ENCODE results near the gene MT4. TPM values are rescaled to one million over a fixed set of nuclear protein-coding genes. Genes with fewer than 3 reads are reported as not detected.

The MT4 gene
- total RNA-seq, 4 donors from 2014 or later = 46.1 to 1,445 (median 937) TPM; not detected in 1

DNA sequence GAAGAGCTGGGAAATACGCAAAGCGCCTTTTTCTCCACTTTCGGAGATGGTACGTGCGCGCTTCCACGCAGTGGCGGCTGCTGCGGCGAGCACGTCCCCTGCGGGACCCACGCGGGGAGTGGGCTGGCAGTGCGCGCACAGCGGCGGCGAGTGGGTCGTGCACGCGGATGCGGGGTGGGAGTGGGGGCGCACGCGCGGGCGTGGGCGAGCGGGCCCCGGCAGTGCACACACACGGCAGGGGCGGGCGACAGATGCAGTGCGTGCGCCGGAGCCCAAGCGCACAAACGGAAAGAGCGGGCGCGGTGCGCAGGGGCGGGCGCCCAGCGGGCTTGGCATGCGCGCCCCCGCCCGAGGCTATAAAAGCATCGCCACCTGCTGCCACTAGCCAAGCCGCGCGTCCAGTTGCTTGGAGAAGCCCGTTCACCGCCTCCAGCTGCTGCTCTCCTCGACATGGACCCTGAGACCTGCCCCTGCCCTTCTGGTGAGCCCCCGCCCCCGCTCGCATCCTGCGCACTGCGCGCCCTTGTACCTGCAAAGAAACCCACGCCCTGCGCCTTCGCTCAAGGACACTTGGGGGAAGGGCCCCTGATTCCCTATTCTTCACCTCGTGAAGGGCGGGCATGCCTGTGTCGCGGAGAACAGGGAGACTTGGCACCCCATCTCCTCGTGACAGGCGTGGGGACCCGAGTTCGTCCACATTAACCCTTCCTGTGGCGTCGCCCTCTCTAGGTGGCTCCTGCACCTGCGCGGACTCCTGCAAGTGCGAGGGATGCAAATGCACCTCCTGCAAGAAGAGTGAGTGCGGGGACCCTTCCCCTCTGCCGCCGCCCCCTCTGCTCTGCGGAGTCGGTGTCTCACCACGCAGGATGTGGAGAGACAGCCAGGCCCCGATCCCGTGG is 24.5 kb downstream of the MT4 start, which contains the start of gene MT3:
Gene MT3, plus strand, starts transcription at position 388 of the 899 bp plus-strand sequence. Its CDS starts 63 bp downstream, at position 451.
- WGBS, 2 donors = 2 to 5% methylated on average over 63 to 73 of the region's 87 CpGs
- intact Hi-C loops (cut with DNase I; ENCODE audit: low total_unique reads) = loop anchor here (10.0 kb wide), 1 partner anchor 115 kb away; no protein-coding TSS in a partner anchor
- no peak within 1 kb of the TSS for H3K4me3 ChIP-seq (ENCODE audit: low read depth, poor library complexity, severe bottlenecking)
- peak in 1 of 2 donors; percentile 78 for DNase-seq (ENCODE audit: low spot score in 2 of 2)
- no peak for TF ChIP-seq POLR2A (IDR thresholded peaks at IDR 0.05)
- TF ChIP-seq, protein P1, sequence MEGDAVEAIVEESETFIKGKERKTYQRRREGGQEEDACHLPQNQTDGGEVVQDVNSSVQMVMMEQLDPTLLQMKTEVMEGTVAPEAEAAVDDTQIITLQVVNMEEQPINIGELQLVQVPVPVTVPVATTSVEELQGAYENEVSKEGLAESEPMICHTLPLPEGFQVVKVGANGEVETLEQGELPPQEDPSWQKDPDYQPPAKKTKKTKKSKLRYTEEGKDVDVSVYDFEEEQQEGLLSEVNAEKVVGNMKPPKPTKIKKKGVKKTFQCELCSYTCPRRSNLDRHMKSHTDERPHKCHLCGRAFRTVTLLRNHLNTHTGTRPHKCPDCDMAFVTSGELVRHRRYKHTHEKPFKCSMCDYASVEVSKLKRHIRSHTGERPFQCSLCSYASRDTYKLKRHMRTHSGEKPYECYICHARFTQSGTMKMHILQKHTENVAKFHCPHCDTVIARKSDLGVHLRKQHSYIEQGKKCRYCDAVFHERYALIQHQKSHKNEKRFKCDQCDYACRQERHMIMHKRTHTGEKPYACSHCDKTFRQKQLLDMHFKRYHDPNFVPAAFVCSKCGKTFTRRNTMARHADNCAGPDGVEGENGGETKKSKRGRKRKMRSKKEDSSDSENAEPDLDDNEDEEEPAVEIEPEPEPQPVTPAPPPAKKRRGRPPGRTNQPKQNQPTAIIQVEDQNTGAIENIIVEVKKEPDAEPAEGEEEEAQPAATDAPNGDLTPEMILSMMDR (IDR thresholded peaks at IDR 0.05) = no peak

DNA sequence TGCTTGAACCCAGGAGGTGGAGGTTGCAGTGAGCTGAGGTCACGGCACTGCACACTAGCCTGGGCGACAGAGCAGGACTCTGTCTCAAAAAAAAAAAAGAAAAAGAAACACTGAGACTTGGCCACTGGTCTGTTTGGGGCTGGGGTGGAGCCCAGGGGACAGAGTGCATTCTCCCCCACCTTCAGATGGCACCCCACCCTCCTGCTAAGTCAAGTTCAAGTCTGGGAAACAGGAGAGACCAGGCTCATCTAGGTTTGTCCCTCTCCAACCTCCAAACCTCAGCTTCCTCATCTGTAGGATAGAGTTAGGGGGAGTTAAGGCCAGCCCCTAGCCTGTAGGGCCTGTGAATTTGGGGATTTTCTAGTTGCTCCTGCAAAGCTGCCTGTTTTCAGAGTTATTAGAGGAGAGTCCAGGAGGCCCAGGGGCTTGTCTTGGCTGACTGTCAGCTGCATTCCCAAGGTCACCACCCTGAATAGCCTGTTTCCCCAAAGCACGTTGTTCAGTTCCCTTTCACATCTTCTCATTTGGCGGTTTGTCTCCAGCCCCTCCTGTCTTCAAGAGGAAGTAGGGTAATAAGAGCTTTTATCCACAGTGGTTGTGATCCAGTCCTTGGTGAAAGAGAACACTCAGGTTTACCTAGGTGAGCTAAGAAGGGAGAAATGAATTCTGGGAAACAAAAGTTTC is 26.6 kb downstream of the MT4 start:
- intact Hi-C loops (cut with DNase I; ENCODE audit: low total_unique reads) = no loop called here
- 62 to 79% methylated on average over 4 of the region's 4 CpGs for WGBS, 2 donors

DNA sequence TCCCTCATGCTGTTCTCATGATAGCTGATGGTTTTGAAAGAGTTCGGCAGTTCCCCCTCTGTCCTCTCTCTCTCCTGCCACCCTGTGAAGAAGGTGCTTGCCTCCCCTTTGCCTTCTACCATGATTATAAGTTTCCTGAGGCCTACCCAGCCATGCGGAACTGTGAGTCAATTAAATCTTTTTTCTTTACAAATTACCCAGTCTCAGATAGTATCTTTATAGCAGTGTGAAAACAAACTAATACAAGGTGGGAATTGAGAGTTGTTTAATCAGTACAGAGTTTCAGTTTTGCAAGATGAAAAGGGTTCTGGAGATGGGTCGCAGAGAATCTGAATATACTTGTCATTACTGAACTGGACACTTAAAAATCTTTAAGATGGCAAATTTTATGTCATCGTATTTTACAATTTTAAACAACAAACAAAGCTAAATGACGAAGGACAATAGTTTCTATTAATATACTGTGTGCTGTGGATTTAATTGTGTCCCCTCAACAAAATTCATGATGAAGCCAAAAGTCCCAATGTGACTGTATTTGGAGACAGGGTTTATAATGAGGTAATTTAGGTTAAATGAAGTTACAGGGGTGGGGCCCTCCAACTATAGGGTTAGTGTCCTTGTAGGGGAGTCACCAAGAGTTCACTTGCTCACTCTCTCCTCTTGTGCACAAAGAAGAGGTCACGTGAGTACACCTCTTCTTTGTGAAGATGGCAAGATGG is 28.9 kb downstream of the MT4 start:
- intact Hi-C loops (cut with DNase I; ENCODE audit: low total_unique reads) = no loop called here
- WGBS, 2 donors = 76% methylated on average over 6 of the region's 6 CpGs
- no peak for DNase-seq (ENCODE audit: low spot score in 2 of 2)
- H3K4me3 ChIP-seq (ENCODE audit: low read depth, poor library complexity, severe bottlenecking) = no peak overlapping the region
- no peak for TF ChIP-seq POLR2A (IDR thresholded peaks at IDR 0.05)
- TF ChIP-seq, protein P1 (IDR thresholded peaks at IDR 0.05) = no peak

More for the DNA sequence above, 26.6 kb downstream of the MT4 start:
- H3K4me3 ChIP-seq (ENCODE audit: low read depth, poor library complexity, severe bottlenecking) = no peak overlapping the region
- no peak for TF ChIP-seq POLR2A (IDR thresholded peaks at IDR 0.05)
- TF ChIP-seq, protein P1 (IDR thresholded peaks at IDR 0.05) = no peak
- DNase-seq (ENCODE audit: low spot score in 2 of 2) = peak in 1 of 2 donors; percentile 64

DNA sequence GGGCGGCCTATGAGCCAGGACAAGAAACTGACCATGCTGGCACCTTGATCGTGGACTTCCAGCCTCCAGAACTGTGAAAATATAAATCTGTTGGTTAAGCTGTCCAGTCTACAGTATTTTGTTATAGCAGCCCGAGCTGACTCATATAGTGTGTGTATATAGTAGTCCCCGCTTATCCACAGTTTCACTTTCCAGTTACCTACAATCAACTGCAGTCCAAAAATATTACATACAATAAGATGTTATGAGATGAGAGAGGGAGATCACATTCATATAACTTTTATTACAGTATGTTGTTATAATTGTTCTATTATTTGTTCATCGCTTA is 29.4 kb downstream of the MT4 start:
- TF ChIP-seq POLR2A (IDR thresholded peaks at IDR 0.05) = no peak
- TF ChIP-seq, protein P1 (IDR thresholded peaks at IDR 0.05) = no peak
- no peak overlapping the region for H3K4me3 ChIP-seq (ENCODE audit: low read depth, poor library complexity, severe bottlenecking)
- WGBS, 2 donors = 84 to 92% methylated on average over 5 of the region's 5 CpGs
- DNase-seq (ENCODE audit: low spot score in 2 of 2) = no peak
- intact Hi-C loops (cut with DNase I; ENCODE audit: low total_unique reads) = no loop called here

DNA sequence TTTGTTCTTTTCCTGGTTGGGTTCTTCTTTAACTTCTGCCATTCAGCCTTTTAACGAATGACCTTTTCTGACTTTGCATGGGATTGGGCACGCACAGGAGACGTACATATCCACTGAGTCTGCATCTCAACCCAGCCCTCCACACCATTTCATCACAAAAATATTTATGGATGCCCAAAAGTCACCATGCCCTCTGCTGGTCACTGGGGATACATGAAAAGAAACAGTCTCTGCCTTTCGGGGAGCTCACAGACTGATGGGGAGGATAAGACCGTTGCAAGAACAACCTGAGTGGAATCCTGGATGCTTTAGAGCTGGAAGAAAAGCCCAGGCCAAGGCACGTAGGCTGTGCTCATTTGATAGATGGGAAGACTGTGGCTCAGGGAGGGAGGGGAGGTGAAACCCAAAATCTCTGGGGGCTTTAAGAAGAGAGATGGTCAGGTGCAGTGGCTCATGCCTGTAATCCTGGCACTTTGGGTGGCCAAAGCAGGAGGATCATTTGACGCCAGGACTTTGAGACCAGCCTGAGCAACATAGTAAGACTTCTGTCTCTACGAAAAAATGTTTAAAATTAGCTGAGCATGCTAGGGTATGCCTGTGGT is 35.6 kb downstream of the MT4 start:
- peak; percentile 49 to 81 for DNase-seq (ENCODE audit: low spot score in 2 of 2)
- H3K4me3 ChIP-seq (ENCODE audit: low read depth, poor library complexity, severe bottlenecking) = no peak overlapping the region
- intact Hi-C loops (cut with DNase I; ENCODE audit: low total_unique reads) = loop anchor here (10.0 kb wide), 2 partner anchors 84 to 86 kb away; partner anchors contain the start of gene MT1X
- TF ChIP-seq, protein P1 (IDR thresholded peaks at IDR 0.05) = no peak
- TF ChIP-seq POLR2A (IDR thresholded peaks at IDR 0.05) = no peak
- 32 to 36% methylated on average over 8 of the region's 8 CpGs for WGBS, 2 donors
